Astrocyte (in vitro differentiated cells and primary cell): Measurements from ENCODE around the gene PBX1.

Experiments
- EZH2 ChIP-seq: IDR thresholded peaks from 2 replicates; pipeline ENCODE4 v1.6.1; 2012; ENCODE audit warnings: mild to moderate bottlenecking, low read length, inconsistent platforms; ENCODE audit not compliant: insufficient read depth
- TF ChIP-seq, protein P1 (sequence below): IDR thresholded peaks from 2 replicates; pipeline ENCODE4 v1.5.1; 2011; ENCODE audit warnings: low read depth, mild to moderate bottlenecking, inconsistent platforms, low read length, moderate library complexity; ENCODE audit not compliant: insufficient read depth

DNA sequence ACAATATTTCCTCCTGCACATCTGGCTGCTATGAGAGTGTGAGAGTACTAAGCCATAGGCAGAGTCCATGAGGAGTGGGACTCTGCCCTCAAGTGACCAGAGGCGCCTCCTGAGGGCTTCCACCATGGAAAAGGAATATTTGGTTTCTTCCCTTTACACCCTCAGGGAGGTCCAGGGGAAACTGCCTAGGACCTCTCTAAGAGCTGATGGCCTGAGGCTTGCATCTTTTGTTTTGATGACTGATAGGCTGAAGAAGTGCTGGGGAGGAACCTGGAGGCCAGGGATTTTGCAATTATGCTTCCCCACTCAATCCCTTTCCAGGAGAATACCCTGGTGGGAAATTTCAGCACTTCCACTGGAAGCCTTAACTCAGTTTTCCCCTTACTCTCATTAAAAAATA, 111.0 kb downstream of the PBX1 start:
- no peak for TF ChIP-seq EZH2
- TF ChIP-seq, protein P1, sequence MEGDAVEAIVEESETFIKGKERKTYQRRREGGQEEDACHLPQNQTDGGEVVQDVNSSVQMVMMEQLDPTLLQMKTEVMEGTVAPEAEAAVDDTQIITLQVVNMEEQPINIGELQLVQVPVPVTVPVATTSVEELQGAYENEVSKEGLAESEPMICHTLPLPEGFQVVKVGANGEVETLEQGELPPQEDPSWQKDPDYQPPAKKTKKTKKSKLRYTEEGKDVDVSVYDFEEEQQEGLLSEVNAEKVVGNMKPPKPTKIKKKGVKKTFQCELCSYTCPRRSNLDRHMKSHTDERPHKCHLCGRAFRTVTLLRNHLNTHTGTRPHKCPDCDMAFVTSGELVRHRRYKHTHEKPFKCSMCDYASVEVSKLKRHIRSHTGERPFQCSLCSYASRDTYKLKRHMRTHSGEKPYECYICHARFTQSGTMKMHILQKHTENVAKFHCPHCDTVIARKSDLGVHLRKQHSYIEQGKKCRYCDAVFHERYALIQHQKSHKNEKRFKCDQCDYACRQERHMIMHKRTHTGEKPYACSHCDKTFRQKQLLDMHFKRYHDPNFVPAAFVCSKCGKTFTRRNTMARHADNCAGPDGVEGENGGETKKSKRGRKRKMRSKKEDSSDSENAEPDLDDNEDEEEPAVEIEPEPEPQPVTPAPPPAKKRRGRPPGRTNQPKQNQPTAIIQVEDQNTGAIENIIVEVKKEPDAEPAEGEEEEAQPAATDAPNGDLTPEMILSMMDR = no peak
